Testis (tissue), 2 donors: Measurements from ENCODE around the gene LTB4R.

Experiments used
- CTCF ChIP-seq, 3 experiments: fragments of 450-650 bp in 2 of 3; fragments of 200-600 bp in 1 of 3; sonication (generic) in 1 of 3; IDR thresholded peaks; one replicate each; pipeline ENCODE4 v1.5.1; 2016 to 2019; ENCODE audit warnings: antibody characterized with exemption in 3 of 3, mild to moderate bottlenecking in 2 of 3, moderate library complexity in 1 of 3
- POLR2A ChIP-seq: fragments of 450-650 bp; IDR thresholded peaks from one replicate; pipeline ENCODE4 v1.6.1; 2017; ENCODE audit warnings: antibody characterized with exemption, mild to moderate bottlenecking, moderate library complexity

- no peak for TF ChIP-seq CTCF (IDR thresholded peaks at IDR 0.05)
- TF ChIP-seq POLR2A, result no peak
Observed at GRCh38 chr14:24304019-24304387, 7.3 kb upstream of the LTB4R start.
